Activated CD4-positive, alpha-beta T cell treated with anti-CD3 and anti-CD28 coated beads, Interleukin-2, Interleukin-4, amounts not matched to agents 100 ng/mL and 50 ng/mL, durations not matched to agents 16 hours and 8 hours (primary cell): ENCODE data around the gene TMC1.
"Not testable (repeated sequence)": the region's sequence is repeated elsewhere in the genome, so short reads cannot be mapped to it uniquely, and the experiment has no call there.

Experiments
- DNase-seq: peaks from one replicate; pipeline ENCODE4 v3.0.0-alpha.2; 2020; ENCODE audit warnings: low spot score

Gene TMC1

DNA sequence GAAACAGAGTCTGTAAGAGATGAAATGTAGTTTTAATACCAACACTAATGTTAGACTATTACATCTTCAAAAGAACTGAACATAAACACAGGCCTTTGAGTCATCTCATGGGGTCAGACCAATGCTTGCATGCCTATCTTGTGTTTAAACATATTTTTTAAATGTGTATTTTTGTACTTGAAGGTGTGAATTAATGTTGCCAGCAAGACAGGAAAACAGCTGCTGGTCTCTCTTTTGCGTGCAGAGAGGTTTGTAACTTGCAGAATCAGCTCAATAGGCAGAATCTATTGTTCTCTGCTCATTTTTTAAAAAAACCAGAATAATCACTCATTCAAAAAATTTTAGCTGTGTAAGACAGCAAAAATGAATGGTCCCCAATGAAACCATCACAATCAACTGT lies 251.3 kb downstream of the TMC1 start:
- DNase-seq = no peak

GRCh38 chr9:72773570-72773969 lies 252.2 kb downstream of the TMC1 start:
- DNase-seq = no peak

DNA sequence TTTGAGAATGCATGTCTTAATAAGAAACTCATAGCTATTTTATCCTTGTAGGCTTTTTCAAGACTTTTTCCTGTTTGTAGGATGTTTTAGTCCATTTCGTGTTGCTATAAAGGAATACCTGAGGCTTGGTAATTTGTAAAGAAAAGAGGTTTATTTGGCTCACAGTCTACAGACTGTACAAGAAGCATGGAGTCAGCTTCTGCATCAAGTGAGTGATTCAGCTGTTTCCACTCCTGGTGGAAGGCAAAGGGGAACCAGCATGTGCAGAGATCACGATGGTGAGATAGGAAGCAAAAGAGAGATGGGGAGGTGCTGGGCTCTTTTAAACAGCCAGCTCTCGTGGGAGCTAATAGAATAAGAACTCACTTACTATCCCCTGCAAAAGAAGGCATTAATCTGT lies 254.2 kb downstream of the TMC1 start:
- no peak for DNase-seq

GRCh38 chr9:72779614-72780013 lies 258.2 kb downstream of the TMC1 start:
- no peak for DNase-seq

DNA sequence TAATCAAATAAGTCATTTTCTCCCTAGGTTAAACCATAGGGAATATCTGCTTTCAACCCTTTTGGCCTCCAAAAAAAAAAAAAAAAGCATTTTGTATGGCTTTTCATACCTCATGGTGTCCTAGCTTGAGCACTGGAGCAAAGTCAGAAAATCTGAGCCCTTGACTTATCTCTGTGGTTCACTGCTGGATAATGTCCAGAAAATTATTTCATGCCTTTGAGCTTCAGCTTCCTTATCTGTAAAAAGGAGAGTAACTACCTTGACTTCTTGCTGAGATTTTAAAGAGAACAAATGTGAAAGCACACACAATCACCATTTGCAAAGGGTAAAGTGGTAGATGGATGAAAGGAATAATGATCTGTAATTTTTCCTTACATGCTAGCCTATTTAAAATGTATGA lies 265.5 kb downstream of the TMC1 start:
- no peak for DNase-seq

- DNase-seq = no peak
Observed at GRCh38 chr9:72788966-72789735, 267.7 kb downstream of the TMC1 start.

- no peak for DNase-seq
Observed at GRCh38 chr9:72789885-72790284, 268.5 kb downstream of the TMC1 start.

DNA sequence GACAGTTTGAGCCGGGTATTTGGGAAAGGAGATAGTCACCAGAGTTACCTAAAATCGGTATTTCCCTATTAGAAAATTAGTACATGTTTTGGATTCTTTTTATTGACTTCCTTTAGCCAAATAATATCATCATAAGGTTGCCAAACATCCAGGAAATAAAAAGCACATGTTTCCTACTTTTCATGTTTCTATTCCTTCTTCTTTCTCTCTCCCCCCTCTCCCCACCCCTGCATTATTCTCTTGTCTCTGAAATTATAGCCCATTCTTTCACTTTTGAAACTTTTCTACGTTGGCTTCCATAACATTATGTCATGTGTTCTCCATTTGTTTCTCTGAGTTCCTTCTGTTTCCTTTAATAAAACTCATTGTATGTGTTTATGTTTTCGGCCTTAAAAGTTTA lies 269.6 kb downstream of the TMC1 start:
- DNase-seq = no peak

DNA sequence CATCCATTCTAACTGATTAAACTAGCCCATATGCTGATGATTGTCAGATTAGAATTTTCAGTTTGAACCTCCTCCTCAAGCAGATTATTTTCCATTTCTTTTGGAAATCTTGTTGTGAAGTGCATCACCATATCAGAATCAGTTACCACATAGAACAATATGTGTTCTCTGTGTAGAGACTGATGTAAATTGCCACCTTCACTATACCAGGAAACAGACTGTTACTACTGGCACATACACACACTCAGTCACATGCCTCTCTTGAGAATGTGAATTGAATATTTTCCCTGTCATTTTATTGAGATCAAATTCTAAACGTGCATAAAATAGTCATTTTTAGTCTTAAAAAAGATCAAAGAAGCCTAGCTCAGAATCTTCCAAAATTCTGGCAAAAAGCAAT lies 270.0 kb downstream of the TMC1 start:
- no peak for DNase-seq

- no peak for DNase-seq
Observed at GRCh38 chr9:72794946-72795345, 273.5 kb downstream of the TMC1 start.

- DNase-seq = no peak
Observed at GRCh38 chr9:72800328-72800994, 279.1 kb downstream of the TMC1 start.

- DNase-seq = no peak
Observed at GRCh38 chr9:72805238-72805637, 283.8 kb downstream of the TMC1 start.

DNA sequence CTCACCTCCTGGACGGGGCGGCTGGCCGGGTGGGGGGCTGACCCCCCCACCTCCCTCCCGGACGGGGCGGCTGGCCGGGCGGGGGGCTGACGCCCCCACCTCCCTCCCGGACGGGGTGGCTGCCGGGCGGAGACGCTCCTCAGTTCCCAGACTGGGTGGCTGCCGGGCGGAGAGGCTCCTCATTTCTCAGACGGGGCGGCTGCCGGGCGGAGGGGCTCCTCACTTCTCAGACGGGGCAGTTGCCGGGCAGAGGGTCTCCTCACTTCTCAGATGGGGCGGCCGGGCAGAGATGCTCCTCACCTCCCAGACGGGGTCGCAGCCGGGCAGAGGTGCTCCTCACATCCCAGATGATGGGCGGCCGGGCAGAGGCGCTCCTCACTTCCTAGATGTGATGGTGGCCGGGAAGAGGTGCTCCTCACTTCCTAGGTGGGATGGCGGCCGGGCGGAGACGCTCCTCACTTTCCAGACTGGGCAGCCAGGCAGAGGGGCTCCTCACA lies 285.0 kb downstream of the TMC1 start:
- not testable (repeated sequence) for DNase-seq

DNA sequence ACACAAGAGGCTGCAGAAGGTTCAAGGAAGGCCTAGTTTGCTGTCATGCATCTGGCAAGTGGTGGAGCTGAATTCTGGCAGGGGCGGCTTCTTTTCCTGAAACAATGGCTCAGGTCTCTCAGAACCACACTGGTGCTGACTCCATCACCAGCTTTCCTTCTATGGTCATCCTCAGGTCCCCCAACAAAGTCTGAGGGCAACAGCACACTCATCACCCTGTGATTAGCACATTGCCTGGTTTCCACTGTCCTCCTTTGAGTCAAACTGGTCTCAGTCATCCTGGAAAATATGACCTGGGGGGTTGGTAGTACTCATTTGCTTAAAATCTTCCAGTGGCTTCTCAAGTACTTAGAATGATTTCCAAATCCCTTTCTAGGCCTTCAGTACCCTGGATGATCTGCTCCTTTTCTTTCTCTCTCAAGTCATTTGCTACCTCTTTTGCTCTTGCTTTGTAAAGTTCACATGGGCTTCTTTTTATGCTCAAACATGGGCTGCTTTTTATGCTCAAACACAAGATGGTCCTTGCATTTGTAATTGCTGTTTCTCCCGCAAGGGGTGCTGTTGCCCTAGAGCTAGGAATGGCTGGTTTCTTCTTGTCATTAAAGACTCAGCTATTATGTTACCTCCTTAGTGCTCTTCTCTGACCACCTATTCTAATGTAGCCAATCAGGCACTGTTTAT lies 286.5 kb downstream of the TMC1 start:
- DNase-seq = no peak

DNA sequence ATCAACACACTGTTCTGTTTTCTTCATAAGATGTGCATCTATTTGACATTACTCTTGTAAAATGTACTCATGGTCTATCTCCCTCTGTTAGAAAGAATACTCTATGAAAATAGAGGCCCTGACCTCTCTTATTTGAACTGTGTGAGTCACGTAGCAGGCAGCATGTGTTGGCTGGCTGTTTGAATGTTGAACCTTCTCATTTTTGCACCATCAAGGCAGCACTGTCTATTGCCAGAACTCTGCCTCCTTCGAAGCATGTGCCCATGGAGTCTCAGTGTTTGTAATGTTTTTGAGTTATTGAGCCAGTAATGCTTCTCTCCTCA lies 287.0 kb downstream of the TMC1 start:
- DNase-seq = no peak

DNA sequence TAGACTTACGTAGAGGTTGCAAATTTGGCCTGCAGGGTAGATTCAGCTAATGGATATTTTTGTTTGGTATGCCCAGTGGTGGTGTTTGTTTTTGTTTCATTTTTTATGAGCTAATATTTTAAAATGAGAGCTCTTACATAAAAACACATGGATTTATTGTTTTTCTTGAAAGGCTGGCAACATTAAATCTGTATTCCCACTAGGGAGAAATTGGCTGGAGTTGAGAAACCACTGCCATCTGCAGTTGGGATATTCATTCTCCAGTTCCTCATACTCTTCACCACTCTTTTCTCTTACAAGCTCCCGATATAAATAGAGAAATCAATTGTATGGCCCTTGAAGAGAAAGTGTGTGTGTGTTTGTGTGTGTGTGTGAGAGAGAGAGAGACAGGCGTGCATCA lies 288.2 kb downstream of the TMC1 start:
- no peak for DNase-seq

GRCh38 chr9:72812559-72813111 lies 291.2 kb downstream of the TMC1 start:
- DNase-seq = no peak

GRCh38 chr9:72813544-72813943 lies 292.1 kb downstream of the TMC1 start:
- DNase-seq = no peak

GRCh38 chr9:72814083-72814597 lies 292.7 kb downstream of the TMC1 start:
- no peak for DNase-seq

GRCh38 chr9:72816666-72817065 lies 295.3 kb downstream of the TMC1 start:
- DNase-seq = no peak

GRCh38 chr9:72817413-72817812 lies 296.0 kb downstream of the TMC1 start:
- no peak for DNase-seq

DNA sequence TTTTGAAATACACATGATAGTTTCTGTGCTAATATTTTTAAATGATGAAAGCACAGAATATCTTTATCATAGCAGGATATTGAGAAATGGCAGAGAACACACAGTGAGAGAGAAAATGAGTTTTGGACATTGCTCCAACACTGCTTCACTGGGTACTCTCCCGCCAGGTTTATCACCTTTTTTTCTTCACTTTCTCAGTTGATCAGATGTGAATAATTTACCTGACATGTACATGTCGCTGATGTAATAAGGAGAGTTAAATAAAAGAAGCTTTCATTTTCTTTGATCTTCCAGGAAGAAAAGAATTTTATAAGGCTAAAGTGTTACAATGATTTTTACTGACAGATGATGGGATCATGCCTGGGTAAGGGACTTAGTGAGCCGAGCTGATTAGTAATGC lies 297.0 kb downstream of the TMC1 start:
- DNase-seq = no peak

DNA sequence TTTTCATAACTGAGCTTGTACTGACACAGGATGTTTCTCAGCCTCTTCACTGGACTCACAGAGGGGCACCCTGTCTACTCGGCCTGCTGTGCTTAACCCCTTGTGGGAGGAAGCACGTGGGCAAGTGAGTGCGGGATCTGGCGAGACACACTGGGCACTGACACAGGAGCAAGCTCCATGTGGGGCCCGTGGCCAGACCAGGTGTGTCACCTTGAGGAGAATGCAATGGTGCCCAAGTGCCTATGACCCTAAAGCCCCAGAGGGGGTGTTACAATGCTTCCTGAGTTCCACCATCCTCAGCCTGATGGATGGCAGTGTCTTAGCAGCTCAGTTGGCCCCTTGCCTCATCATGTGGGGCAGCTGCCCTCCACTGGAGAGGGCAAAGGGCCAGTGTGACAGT lies 302.6 kb downstream of the TMC1 start:
- DNase-seq = no peak
